Esophagus squamous epithelium (tissue), 4 donors: ENCODE data around the gene COL20A1.

ENCODE experiments used
- CTCF ChIP-seq, 6 experiments: fragments of 450-650 bp in 4 of 6; fragments of 200-600 bp in 2 of 6; sonication (generic) in 2 of 6; IDR thresholded peaks; one replicate each; pipeline ENCODE4 v1.5.1; 2016 to 2019; ENCODE audit warnings: antibody characterized with exemption in 6 of 6, mild to moderate bottlenecking in 4 of 6, moderate library complexity in 4 of 6
- POLR2A ChIP-seq, 4 donors: fragments of 450-650 bp; IDR thresholded peaks; one replicate each; pipeline ENCODE4 v1.6.1; 2017; ENCODE audit warnings: antibody characterized with exemption in 4 of 4, mild to moderate bottlenecking in 4 of 4, moderate library complexity in 3 of 4

GRCh38 chr20:63307538-63308217, 14.7 kb downstream of the COL20A1 start:
- TF ChIP-seq POLR2A (IDR thresholded peaks at IDR 0.05) (no peak), CTCF (IDR thresholded peaks at IDR 0.05) (no peak)
